Activated T-cell treated with anti-CD3 and anti-CD28 coated beads for 48 hours (primary cell): ENCODE measurements around the gene CATSPERB.
"Not testable (repeated sequence)": the region's sequence is repeated elsewhere in the genome, so short reads cannot be mapped to it uniquely, and the experiment has no call there.

Experiments used
- DNase-seq: peaks from one replicate; pipeline ENCODE4 v3.0.0-alpha.2; 2020; ENCODE audit warnings: low read depth

The CATSPERB gene

GRCh38 chr14:91575469-91576208 lies 156.2 kb downstream of the CATSPERB start:
- DNase-seq = no peak

- DNase-seq = peak; percentile 86
Measured at GRCh38 chr14:91573894-91574837, 157.7 kb downstream of the CATSPERB start.

- DNase-seq = no peak
Measured at GRCh38 chr14:91573528-91573893, 158.4 kb downstream of the CATSPERB start.

GRCh38 chr14:91570021-91570420 lies 161.9 kb downstream of the CATSPERB start:
- DNase-seq = no peak

GRCh38 chr14:91569301-91569700 lies 162.6 kb downstream of the CATSPERB start:
- DNase-seq = no peak

- DNase-seq = no peak
Measured at GRCh38 chr14:91568626-91569025, 163.3 kb downstream of the CATSPERB start.

- not testable (repeated sequence) for DNase-seq
Measured at GRCh38 chr14:91567827-91568226, 164.1 kb downstream of the CATSPERB start.

GRCh38 chr14:91555531-91555930 lies 176.4 kb downstream of the CATSPERB start:
- no peak for DNase-seq

- no peak for DNase-seq
Measured at GRCh38 chr14:91554535-91555332, 177.2 kb downstream of the CATSPERB start.

- DNase-seq = no peak
Measured at GRCh38 chr14:91548108-91548507, 183.8 kb downstream of the CATSPERB start.

- DNase-seq = no peak
Measured at GRCh38 chr14:91545946-91546716, 185.8 kb downstream of the CATSPERB start.

- no peak for DNase-seq
Measured at GRCh38 chr14:91545204-91545603, 186.7 kb downstream of the CATSPERB start.

- no peak for DNase-seq
Measured at GRCh38 chr14:91536327-91536726, 195.6 kb downstream of the CATSPERB start.

GRCh38 chr14:91534059-91534458 lies 197.8 kb downstream of the CATSPERB start:
- not testable (repeated sequence) for DNase-seq

GRCh38 chr14:91533623-91534022 lies 198.3 kb downstream of the CATSPERB start:
- DNase-seq = no peak
